HL-60/S4 treated with retinoic acid at 250 ng/mL for 4 days and 3 days (cell line): Measurements from ENCODE around the gene SYT7.

Experiments
- in situ Hi-C: fragments of 300-500 bp; cut with MboI; formaldehyde crosslinking; loops from 2 replicates; pipeline ENCODE4 v1.7.0; 2022; ENCODE audit warnings: low sequenced_read_pairs

SYT7 gene

DNA sequence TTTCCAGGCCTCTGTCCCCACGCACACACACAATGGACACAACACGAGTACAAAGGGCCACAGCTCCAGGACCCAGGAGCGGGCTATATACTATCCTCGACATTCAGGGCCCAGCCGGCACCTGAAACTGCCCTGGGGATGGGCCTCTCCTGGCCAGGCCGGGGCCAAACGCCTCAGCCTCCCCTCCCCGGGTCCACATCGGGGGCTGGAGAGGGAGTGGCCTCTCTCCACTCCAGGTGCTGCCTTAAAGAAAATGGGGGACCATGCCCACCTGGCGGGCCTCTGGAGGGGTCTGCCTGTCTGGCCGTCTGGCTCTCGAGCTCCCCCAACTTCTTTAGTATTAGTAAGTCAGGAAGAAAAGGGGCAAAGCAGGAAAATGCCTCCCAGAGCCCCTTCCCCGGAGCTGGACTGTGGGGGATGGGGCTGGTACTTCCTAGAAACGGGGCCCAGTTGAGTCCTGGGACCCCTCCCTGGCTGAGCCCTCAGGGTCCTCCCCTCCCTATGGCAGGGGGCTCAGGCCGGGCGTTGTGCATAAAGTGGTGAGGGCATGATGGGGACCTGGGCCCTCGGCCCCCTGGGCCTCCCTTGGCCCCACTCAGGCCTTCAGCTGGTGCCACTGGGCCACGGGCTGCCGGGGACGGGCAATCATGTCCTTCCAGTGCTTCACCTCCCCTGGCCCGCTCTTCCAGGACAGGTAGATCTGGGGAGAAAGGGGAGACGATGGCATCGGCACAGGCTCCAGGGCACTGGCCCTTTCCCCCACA lies 62.7 kb downstream of the SYT7 start:
- in situ Hi-C loops = no loop called here

- in situ Hi-C loops = no loop called here
These were observed 64.0 kb downstream of the SYT7 start for GRCh38 chr11:61516675-61517572.

DNA sequence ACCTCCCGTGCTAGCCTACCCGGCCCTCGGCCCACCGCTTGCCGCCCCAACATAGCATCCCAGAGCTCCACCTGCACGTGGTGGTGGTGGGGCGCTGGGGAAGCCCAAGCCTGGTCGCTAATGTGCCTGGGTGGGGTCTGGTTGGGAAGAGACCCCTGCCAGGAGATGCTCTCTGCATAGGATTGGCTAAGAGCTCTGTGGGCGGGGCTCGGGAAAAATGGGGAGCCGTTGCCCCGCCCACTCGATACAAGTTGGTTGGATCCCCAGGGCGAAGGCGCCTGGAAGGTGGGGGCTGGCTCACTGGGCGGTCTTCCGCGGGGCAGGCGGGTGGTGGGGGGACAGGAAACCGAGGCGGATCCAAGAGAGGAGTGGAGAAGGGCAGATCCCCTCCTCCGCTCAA lies 64.7 kb downstream of the SYT7 start:
- in situ Hi-C loops = no loop called here

GRCh38 chr11:61515686-61516085 lies 65.2 kb downstream of the SYT7 start:
- in situ Hi-C loops = no loop called here

- in situ Hi-C loops = no loop called here
These were observed 66.6 kb downstream of the SYT7 start for GRCh38 chr11:61514050-61514917.

DNA sequence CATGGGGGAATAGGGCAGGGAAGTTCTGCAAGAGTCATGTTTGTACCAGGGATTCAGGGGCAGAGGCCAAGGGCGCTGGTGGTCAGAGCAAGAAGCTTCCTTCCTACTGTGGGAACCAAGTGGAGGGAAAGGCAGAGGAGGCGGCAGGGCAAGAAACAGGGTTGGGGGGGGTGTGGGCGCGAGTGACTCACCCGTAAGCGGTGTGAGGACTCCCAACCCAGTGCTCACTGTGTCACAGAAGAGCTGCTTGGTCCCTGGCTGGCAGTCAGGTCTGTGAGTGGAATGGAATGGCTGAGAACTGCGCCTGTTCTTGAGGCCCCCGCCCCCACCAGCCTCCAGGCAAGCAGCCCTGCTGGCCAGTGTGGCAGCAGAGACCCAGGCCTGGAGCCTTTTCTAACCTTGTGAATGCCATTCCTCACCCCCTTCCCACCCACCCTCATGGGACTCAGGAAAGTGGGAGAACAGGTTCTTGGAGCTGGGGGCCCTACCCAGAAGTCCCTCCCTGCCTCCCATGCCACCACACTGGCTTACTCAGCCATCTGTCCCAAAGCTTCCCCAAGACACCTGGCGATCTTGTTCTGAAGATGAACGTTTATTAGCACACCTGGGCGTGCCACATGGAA lies 67.6 kb downstream of the SYT7 start:
- in situ Hi-C loops = no loop called here

GRCh38 chr11:61512435-61512834 lies 68.4 kb downstream of the SYT7 start:
- in situ Hi-C loops = no loop called here

DNA sequence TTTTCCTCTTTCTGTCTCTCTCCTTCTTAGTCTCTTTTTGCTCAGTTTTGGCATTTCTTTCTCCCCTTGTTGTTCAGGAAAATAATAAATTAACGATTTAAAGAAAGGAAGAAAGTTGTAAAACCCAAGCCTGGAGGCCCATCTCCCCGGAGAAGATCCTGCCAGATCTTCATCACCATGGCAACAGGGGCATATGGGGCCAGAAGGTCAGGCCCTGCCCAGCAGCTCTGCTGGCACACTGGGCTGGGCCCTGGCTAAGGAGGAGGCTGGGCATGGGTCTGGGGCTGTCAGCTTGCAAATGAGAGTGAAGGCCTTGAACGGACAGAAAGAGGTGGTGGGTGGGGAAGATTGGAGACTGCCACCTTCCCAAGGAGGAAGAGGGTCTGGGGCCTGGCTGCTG lies 69.5 kb downstream of the SYT7 start:
- in situ Hi-C loops = no loop called here

DNA sequence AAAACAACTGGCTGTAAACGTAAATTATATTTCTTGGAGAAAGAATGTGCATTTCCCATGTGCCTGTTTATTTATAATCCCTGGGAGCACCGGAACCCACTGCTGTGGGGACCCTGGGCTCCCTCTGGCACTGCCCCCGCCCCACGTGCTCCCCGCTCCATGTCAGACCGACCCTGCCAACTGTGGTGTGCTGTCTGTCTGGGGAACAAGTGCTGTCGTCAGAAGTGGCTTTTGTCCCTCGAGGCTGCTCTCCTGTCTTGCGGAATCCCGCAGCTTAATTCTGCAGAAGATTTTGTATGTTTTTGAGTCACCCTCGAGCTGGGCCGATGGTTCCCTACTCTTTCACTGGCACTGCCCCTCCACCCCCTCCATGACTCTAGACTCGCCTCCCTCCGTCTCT lies 69.9 kb downstream of the SYT7 start:
- in situ Hi-C loops = no loop called here

DNA sequence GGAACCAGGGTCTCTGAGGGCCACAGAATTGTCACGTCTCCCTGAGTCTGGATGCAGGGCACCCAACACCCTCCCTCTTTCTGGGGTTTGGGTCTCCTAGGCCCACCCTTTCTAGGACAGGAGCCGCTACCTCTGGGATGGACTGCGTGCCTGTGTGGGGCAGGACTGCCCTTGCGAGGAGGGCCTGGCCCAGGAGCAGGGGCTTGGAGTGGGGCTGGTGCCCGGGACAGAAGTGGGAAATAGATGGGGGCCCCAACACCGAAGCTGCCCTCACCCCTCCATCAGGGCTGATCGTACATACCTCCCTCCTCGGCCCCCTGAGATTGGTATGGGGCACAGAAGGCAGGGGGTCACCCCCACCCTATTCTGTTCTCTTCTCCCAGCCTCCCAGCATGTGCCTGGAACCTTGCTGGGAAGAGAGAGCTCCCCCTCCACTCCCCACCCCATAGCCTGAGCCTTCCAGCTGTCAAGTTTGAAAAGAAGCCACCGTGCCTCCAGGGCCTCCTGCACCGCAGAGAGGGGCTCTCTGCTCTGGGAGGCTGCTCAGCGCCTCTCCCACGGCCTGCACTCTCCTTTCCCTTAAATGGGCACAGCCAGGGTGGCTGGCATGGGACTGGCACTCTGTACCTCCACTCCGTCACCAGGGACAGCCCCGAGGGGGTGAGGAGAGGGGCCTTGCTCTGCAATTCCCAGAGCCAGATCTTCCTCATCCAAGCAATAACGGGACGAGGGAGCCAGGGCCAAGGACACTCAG lies 70.5 kb downstream of the SYT7 start:
- in situ Hi-C loops = no loop called here

GRCh38 chr11:61509043-61510029 lies 71.5 kb downstream of the SYT7 start:
- in situ Hi-C loops = no loop called here

GRCh38 chr11:61507962-61508861 lies 72.7 kb downstream of the SYT7 start, which contains the start of gene LRRC10B:
Gene LRRC10B, plus strand, starts transcription at chr11:61508749. Its CDS starts 250 bp downstream, at chr11:61508999.
- in situ Hi-C loops = no loop called here

GRCh38 chr11:61507012-61507768 lies 73.7 kb downstream of the SYT7 start:
- in situ Hi-C loops = no loop called here

DNA sequence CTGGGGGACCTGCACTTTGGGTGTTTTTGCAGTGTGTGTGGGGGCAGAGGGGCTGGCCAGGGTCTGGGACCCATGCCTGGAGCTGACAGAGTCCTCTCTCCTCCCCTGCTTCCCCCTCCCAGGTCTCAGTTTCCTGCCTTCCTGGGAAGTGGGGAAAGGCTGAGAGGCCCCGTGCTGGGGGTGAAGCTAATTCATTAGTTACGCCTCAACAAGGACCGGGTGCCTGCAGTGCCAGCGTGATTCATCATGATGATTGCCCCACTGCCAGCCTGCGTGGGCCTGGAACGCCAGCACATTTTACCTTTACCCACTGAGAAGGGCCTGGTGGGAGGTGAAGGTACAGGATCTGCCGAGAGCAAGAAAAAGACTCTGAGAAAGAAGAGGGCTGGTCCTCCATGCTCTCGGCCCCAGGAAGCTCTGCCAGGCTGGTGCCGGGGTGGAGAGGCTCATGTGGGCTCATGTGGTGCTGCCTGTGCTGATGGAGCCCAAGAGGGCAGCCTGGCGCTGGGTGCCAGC lies 75.2 kb downstream of the SYT7 start:
- in situ Hi-C loops = no loop called here

DNA sequence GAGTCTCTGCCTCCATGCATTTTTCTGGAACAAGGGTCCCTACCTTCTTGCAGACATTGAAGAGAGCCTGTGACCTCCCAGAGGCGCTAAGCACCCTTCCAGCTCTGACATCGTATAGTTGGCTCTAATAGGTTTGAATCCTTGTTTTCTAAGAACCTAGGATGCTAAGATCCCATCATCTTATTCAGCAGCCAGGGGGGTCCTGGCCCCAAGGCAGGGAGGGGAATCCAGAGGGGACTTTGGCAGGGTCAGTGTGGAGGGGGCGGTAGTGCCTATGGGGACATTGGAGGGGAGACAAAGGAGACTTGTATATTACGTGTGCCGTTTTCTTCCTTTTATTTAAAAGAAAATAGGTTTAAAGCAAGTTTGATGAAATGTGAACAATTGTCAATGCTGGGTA lies 75.8 kb downstream of the SYT7 start:
- in situ Hi-C loops = no loop called here

GRCh38 chr11:61503135-61503770 lies 77.6 kb downstream of the SYT7 start:
- in situ Hi-C loops = no loop called here
